Psoas muscle (tissue), 8 donors: ENCODE measurements around the gene ANKRD37. TPM values are rescaled to one million over a fixed set of nuclear protein-coding genes. Genes with fewer than 3 reads are reported as not detected.

Experiments used
- ATAC-seq, 4 donors: fragments of 200-7000 bp; cut with Tn5 transposase; one replicate each; pipeline ENCODE4 v1.9.1; 2020; ENCODE audit warnings: moderate library complexity in 3 of 4, mild to moderate bottlenecking in 2 of 4
- DNase-seq, 2 donors: peaks; one replicate each; pipeline ENCODE4 v3.0.0-alpha.2; 2020
- H3K27ac ChIP-seq: fragments of 200-600 bp; one replicate; pipeline ENCODE4 v1.8.0; 2022
- H3K27me3 ChIP-seq, 3 donors: fragments of 200-600 bp in 1 of 3; one replicate each; pipeline versions ENCODE4 v1.6.1 to v1.8.0; 2013 to 2022; ENCODE audit warnings: low read length in 2 of 3, mild to moderate bottlenecking in 2 of 3, moderate library complexity in 1 of 3; ENCODE audit not compliant: insufficient read depth in 3 of 3
- H3K36me3 ChIP-seq, 2 donors: fragments of 200-600 bp in 1 of 2; one replicate each; pipeline versions ENCODE4 v1.6.1 to v1.8.0; 2013 to 2022; ENCODE audit warnings: low read depth in 1 of 2, mild to moderate bottlenecking in 1 of 2, moderate library complexity in 1 of 2; ENCODE audit not compliant: insufficient read depth in 1 of 2
- H3K4me1 ChIP-seq: fragments of 200-600 bp; one replicate; pipeline ENCODE4 v1.8.0; 2022
- H3K4me3 ChIP-seq: fragments of 200-600 bp; one replicate; pipeline ENCODE4 v1.8.0; 2022; ENCODE audit warnings: mild to moderate bottlenecking
- H3K9me3 ChIP-seq: fragments of 200-600 bp; one replicate; pipeline ENCODE4 v1.8.0; 2022
- CTCF ChIP-seq: fragments of 200-600 bp; IDR thresholded peaks from one replicate; pipeline ENCODE4 v1.8.0; 2022; ENCODE audit warnings: antibody characterized with exemption
- WGBS, 3 donors: extraction: QIAGEN DNeasy Blood & Tissue Kit; methylation state at CpG; one replicate each; pipeline versions ENCODE4 v1.1.6 to v1.1.7; 2013; 5-methylcytosine and 5-hydroxymethylcytosine counted together
- intact Hi-C, 2 donors: fragments of 100-400 bp; cut with DNase I; formaldehyde crosslinking; loops; one replicate each; pipeline versions ENCODE4 v1.11.0 to v1.14.2; 2022
- polyA plus RNA-seq, 3 donors: library from polyadenylated mRNA; stranded (reverse); fragments of 200-250 nt; gene quantifications; one replicate each; pipeline ENCODE4 v1.2.3, GENCODE V29; 2013
- total RNA-seq, 4 donors: library from RNA; stranded (reverse); fragmentation: NEBNext Ultra II Directional in 2 of 4; extraction: Animal tissue kit (Norgen Biotek cat#: 25700) in 2 of 4; gene quantifications; one replicate each; pipeline versions ENCODE4 v1.2.1 to v1.2.4, GENCODE V29; 2021 to 2023
- donor health status: healthy with polysubstance abuse.
- donor health status: DM: no; HTN: no; CAD: no; lungs with moderate emphysema.
- donor health status: Bipolar disorder and iron deficiency.
- donor health status: healthy.
- donor health status: DM: yes; HTN: yes; CAD: no.
- donor health status: DM: no; HTN: no; CAD: no.
- donor health status: DM: no; HTN: no; CAD: no.
- donor health status: DM: yes; HTN: yes; CAD: no.

Gene ANKRD37
- total and polyA plus RNA-seq, 7 donors = 6.9 to 31.2 (median 20.0) TPM

GRCh38 chr4:185395238-185395955 is 1.2 kb upstream of the ANKRD37 start, which contains the start of gene LRP2BP:
Gene LRP2BP (minus strand): TSS chr4:185395924. CDS start chr4:185378186, 17,738 bp downstream.
- Histone ChIP-seq H3K27ac (peak within 1 kb of the TSS; percentile 100), H3K9me3 (no peaks in the 10 kb centered on the region), H3K36me3 (peaks cover 0 to 23% of the 10 kb centered on the region in 2 donors), H3K27me3 (no peaks in the 10 kb centered on the region), H3K4me1 (peaks cover 15% of the 10 kb centered on the region), H3K4me3 (peak within 1 kb of the TSS; percentile 84)
- TF ChIP-seq CTCF = no peak
- no peak for ATAC-seq
- WGBS, 3 donors = 4 to 8% (median 5%) methylated on average over 12 of the region's 12 CpGs
- no peak for DNase-seq
- intact Hi-C loops = loop anchor here (5.0 to 10.0 kb wide), 5 partner anchors 191 to 741 kb away; partner anchors contain the start of genes CFAP97 (in 1 of the 2), SLC25A4 (in 1 of the 2) and SNX25 (in 1 of the 2)

GRCh38 chr4:185395956-185396723 is 501 bp upstream of the ANKRD37 start:
- no peak for TF ChIP-seq CTCF
- Histone ChIP-seq H3K4me1 (peaks cover 15% of the 10 kb centered on the region), H3K27ac (peak overlapping the region; percentile 100), H3K36me3 (peaks cover 0 to 31% of the 10 kb centered on the region in 2 donors), H3K9me3 (no peaks in the 10 kb centered on the region), H3K27me3 (no peaks in the 10 kb centered on the region), H3K4me3 (peak overlapping the region; percentile 84)
- intact Hi-C loops = loop anchor here (5.0 to 10.0 kb wide), 5 partner anchors 191 to 741 kb away; partner anchors contain the start of genes CFAP97 (in 1 of the 2), SLC25A4 (in 1 of the 2) and SNX25 (in 1 of the 2)
- 0 to 1% (median 1%) methylated on average over 73 to 98 of the region's 98 CpGs for WGBS, 3 donors
- DNase-seq (peak; percentile 97 to 98), ATAC-seq (peak; percentile 94 to 96 (median 94))

- ATAC-seq (no peak), DNase-seq (no peak)
- Histone ChIP-seq H3K27me3 (no peaks in the 10 kb centered on the region), H3K27ac (peak overlapping the region; percentile 100), H3K4me3 (peak overlapping the region; percentile 84), H3K4me1 (peaks cover 15% of the 10 kb centered on the region), H3K36me3 (peaks cover 4 to 56% of the 10 kb centered on the region in 2 donors), H3K9me3 (no peaks in the 10 kb centered on the region)
- 16 to 40% (median 34%) methylated on average over 2 of the region's 2 CpGs for WGBS, 3 donors
- intact Hi-C loops = loop anchor here (5.0 to 10.0 kb wide), 5 partner anchors 194 to 744 kb away; partner anchors contain the start of genes CFAP97 (in 1 of the 2), SLC25A4 (in 1 of the 2) and SNX25 (in 1 of the 2)
- TF ChIP-seq CTCF = no peak
Measured at GRCh38 chr4:185398618-185399017, 2.0 kb downstream of the ANKRD37 start.

- peaks cover 4 to 64% of the 10 kb centered on the region in 2 donors for H3K36me3 ChIP-seq
Measured at GRCh38 chr4:185399466-185399865, 2.8 kb downstream of the ANKRD37 start.

More at GRCh38 chr4:185399466-185399865, 2.8 kb downstream of the ANKRD37 start:
- peak overlapping the region; percentile 17 for H3K4me3 ChIP-seq
- DNase-seq (no peak), ATAC-seq (no peak)
- peak overlapping the region; percentile 34 for H3K27ac ChIP-seq
- TF ChIP-seq CTCF = no peak
- H3K4me1 ChIP-seq = peaks cover 15% of the 10 kb centered on the region
- H3K27me3 ChIP-seq = no peaks in the 10 kb centered on the region
- intact Hi-C loops = loop anchor here (5.0 to 10.0 kb wide), 5 partner anchors 193 to 745 kb away; partner anchors contain the start of genes CFAP97 (in 1 of the 2), SLC25A4 (in 1 of the 2) and SNX25 (in 1 of the 2)
- H3K9me3 ChIP-seq = no peaks in the 10 kb centered on the region
- 57 to 65% (median 58%) methylated on average over 8 of the region's 8 CpGs for WGBS, 3 donors
